GF-D8 (cell line): ENCODE data around the gene KLF3.
A peak's percentile ranks its signal among the peaks of the same experiment; 100 is the strongest.
"Not testable (repeated sequence)": the region's sequence is repeated elsewhere in the genome, so short reads cannot be mapped to it uniquely, and the experiment has no call there.

Experiments
- DNase-seq: peaks from one replicate; lab custom pipeline; 2025; lab: John Stamatoyannopoulos, UW

The KLF3 gene

DNA sequence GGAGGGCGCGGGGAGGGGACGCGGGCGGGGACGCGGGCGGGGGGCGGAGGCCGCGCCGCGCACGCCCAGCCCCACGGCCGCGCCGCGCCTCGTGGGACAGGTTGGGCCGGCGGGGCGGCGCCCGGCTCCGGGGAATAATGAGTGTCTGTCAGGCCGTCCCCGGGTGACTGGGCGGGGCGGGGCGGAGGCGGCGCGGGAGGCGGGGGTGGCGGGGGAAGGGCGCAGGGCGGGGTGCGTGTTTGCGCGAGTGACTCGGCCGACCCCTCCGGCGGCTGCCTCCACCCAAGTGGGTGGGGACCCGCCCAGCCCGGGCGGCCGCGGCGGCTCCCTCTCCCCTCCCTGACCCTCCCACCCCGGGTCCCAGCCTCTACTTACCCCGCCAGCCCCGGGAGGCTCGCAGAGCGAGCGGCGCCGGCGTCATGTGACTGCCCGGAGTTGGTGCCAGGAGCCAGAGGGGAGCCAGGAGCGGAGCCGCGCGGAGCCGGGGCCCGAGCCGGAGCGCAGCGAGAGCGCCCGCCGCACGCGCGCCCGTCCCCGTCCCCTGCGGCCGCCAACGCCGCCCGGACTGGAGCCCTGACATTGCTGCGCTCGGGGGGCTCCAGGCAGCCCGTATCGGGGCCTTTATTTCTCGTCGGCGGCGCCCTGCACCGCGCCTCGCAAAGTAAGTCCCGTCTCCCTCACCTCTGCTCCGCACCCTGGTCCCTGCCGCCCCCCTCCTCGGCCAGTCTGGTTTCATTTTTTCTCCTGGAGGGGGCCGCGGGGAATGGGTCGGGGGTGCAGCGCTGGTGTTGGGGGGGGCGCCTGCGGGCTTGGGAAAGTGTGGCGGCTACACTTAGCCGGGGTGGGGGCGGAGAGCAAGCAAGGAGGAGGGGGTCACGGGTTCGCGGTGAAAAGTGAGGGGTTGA, at the start of gene KLF3:
KLF3 (plus strand) TSS at position 399 of the 905 bp plus-strand sequence. CDS start 16,427 bp downstream, outside the sequence.
- DNase-seq: peak; percentile 69

DNA sequence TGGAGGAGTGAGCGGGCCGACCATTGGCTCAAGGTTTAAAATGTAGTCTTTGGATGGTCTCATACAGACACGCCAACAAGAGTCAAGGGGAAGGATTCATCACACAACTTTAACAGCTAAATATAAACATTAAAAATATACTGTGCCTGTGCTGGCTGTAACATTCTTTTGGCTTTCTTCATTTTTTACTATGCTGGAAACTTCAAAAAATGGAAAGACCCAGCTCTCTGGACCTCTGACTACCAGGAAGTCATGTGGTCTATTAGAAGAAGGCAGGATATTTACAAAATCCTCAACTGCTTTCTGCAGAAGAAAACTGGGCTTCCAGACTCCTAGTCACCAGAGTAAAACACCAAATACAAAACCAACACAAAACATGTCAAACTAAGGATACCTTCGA, 49.8 kb upstream of the KLF3 start:
- no peak for DNase-seq

DNA sequence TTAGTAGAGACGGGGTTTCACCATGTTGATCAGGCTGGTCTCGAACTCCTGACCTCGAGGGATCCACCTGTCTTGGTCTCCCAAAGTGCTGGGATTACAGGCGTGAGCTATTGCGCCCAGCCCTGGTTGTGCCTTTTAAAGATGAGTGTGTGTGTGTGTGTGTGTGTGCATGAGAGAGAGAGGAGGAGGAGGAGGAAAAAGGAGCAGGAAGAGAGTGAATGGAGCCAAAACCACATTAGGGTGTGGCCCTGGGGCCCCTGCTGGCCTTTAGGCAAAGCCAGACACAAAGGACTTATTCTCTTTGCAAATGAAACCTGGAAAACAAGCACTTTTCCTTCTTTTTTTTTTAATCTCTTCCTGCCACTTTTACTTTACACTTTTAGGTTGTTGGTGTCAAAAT, 48.2 kb upstream of the KLF3 start:
- DNase-seq: no peak

DNA sequence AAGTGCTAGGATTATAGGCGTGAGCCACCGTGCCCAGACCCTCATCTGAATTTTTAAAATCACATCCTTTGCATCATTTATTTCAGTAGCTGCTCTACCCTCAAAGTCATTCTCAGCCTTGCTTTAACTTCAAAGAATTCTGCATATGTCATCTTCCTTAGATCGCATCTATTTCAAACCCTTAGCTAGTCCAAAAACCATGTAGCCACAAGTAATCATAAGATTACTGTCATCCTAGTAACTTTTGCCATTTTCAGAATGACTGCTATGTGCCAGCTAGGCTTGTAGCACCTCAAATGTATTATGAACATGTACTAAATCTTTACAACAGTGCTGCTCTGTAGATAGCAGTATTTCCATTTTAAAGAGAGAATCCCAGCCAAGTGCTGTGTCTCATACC, 45.5 kb upstream of the KLF3 start:
- no peak for DNase-seq

DNA sequence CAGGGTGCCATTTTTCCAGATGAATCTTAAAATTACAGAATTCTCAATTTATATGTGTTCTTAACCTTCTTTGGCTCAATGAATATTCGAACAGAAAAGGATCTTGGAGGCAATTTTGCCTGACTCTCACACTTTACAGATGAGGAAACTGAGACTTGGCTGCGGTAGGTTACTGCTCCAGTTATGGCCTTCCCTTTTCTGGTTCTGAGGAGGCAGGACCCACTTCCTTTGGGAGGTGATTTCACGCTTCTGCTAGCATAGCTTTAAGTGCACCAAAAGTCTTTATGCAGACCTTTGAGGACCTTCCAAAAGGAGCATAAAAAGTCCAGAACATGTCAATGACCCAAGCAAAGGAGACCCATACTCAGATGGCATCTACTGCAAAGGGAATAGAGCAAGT, 44.7 kb upstream of the KLF3 start:
- DNase-seq: no peak

DNA sequence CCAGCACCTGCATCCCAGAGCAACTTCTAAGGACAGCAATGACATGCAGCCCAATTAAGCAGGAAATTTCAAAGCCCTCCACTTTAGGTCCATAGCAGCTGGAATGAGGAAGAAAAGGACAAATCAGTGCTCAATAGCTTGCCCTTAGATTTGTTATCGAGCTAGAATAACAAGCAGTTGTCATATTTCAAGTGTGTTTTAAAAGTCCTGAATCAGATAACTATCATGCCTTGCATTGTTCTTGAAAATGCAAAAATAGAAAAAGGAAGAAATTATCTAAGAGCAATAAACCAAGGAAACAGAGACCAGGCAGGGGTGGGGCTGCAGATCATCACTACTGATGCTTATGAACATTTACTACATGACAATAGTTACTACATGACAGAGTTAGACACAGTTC, 43.9 kb upstream of the KLF3 start:
- DNase-seq: no peak

DNA sequence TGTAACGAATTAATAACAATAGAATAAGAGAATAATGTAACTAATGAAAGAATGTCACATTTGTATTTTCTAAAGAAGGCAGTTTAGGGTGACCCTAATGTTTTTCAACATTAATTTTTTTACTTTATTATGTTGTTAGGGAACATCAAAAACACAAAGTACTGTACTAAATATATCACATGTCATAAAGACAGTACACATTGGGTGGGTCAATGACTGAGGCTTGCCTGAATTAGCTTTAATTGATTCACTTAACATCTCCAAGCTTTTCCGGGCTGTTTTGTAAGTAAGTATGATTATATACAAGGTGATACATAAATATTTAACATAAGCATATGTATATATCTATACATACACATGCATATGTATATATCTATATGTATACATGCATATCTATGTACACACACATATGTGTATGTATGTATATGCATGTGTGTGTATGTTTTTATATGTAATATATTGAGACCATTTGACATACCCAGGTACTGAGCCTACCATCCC, 43.4 kb upstream of the KLF3 start:
- DNase-seq: no peak

DNA sequence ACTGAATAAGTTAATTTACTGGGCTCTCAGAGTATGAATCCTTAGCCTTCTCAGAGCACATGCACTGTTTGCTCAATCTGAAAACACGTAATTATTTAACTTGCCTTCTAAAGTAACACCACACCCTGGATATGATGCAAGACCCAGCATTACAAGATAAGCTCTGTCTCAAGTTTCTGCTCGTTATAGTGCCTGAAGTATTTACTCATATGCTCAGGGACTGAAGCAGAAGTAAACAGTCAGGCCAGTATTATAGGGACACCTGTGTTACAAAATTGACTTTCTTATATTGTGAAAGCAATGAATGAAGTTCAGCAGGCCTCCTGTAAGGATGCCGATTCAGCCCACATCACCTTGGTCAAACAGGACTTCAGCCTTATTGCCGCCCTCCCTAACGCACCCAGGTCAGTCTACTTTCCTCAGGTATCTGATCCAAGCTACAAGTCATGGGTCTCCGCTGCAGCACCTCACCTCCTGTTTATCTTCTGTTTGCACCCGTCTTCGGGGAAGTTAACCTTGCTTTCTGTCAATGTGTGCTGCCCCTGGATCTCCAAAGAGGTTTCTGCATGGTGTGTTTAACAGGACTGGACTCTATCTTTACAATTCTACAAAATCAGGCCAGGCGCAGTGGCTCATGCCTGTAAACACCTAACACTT, 42.8 kb upstream of the KLF3 start:
- peak; percentile 27 for DNase-seq

DNA sequence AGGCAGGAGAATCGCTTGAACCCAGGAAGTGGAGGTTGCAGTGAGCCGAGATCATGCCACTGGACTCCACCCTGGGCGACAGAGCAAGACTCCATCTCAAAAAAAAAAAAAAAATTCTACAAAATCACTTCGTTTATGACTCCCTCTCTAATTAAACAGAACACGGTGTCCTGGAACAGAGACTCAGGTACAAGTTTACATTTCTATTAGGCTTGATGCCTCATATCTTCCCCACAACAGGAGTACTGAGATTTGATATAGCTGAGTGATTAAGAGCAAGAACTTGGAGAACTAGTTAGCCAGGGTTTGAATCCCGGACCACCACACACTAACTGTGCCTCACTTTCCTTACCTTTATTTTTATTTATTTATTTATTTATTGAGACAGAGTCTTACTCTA, 42.2 kb upstream of the KLF3 start:
- no peak for DNase-seq

DNA sequence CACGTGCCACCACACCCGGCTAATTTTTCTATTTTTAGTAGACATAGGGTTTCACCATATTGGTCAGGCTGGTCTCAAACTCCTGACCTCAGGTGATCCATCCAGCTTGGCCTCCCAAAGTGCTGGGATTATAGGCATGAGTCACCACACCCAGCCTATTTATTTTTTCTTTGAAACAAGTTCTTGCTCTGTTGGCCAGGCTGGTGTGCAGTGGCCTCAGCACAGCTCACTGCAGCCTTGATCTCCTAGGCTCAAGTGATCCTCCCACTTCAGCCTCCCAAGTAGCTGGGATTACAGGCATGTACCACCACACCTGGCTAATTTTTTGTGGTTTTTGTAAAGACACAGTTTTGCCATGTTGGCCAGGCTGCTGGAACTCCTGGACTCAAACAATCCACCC, 41.7 kb upstream of the KLF3 start:
- not testable (repeated sequence) for DNase-seq

DNA sequence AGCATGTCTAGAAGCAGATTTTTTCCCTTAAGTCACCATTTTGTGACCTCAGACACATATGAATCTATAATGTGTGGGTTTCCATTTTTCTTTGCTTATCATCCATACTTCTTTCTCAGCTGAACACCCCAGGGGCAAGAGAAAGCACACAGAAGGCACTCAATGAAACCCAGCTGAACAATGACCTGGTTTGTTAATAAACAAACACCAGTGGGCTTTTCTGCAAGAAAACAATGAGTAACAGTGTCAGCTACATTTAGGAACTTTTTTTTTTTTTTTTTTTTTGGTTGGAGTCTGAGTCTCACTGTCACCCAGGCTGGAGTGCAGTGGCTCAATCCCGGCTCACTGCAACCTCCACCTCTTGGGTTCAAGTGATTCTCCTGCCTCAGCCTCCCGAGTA, 40.7 kb upstream of the KLF3 start:
- DNase-seq: no peak

DNA sequence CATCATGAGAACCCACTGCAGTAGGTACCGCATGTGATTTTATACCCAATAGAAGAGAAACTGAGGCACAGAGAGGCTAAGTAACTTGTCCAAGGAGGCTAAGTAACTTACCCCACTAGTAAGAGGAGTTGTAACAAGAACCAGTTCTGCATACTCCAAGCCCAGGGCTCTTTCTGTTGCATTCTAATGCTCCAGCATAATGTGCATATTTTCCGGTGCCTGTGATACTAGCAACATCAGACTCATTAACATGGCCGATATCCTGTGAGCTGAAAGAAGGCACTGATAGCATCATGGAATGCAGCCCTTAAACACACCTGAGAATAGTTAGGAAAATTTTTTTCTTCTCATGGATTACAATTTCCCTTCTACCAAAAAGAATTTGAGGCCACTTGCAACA, 39.7 kb upstream of the KLF3 start:
- no peak for DNase-seq

DNA sequence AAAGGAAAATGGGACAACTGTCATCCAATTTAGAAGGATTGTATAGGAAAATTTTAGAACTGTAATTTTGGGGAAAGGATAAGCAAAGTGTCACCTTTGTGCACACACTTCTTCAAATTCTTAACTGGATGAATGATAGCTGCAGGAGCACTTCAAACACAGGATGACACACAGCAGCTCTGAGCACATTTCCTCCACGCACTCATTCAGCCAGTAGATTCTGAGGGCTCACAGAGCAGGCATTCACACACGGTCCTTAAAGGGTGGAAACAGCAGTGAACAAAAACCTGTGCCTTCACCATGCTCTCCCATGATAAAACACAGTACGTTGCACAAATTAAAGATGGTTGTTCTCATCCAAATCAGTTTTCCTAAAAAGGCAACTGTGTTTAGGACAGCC, 38.5 kb upstream of the KLF3 start:
- DNase-seq: no peak

DNA sequence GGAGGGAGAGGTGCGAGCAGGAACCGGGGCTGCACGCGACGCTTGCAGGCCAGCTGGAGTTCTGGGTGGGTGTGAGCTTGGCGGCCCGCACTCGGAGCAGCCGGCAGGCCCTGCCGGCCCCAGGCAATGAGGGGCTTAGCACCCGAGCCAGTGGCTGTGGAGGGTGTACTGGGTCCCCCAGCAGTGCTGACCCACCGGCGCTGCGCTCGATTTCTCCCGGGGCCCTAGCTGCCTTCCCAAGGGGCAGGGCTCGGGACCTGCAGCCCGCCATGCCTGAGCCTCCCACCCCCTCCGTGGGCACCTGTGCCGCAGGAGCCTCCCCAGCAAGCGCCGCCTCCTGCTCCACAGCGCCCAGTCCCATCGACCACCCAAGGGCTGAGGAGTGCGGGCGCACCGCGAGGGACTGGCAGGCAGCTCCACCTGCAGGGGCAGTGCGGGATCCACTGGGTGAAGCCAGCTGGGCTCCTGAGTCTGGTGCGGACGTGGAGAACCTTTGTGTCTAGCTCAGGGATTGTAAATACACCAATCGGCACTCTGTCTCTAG, 37.0 kb upstream of the KLF3 start:
- not testable (repeated sequence) for DNase-seq

DNA sequence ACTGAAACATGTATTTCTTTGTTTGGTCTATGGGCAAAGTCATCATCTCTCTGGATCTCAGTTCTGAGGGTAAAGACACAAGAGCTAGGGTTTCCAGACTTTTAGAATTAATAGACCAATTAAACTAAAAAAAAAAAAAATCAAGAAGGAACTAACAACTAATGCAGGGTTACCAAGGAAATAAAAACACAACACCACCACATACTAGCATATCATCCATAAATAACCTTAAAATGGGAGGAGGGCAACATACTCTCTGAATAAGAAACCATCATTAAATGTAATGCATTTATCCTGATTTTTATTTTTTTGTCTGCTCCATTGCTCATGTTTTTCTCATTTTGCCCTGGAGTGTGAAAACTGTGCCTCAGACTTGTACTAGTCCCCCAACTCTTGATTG, 33.5 kb upstream of the KLF3 start:
- DNase-seq: no peak

DNA sequence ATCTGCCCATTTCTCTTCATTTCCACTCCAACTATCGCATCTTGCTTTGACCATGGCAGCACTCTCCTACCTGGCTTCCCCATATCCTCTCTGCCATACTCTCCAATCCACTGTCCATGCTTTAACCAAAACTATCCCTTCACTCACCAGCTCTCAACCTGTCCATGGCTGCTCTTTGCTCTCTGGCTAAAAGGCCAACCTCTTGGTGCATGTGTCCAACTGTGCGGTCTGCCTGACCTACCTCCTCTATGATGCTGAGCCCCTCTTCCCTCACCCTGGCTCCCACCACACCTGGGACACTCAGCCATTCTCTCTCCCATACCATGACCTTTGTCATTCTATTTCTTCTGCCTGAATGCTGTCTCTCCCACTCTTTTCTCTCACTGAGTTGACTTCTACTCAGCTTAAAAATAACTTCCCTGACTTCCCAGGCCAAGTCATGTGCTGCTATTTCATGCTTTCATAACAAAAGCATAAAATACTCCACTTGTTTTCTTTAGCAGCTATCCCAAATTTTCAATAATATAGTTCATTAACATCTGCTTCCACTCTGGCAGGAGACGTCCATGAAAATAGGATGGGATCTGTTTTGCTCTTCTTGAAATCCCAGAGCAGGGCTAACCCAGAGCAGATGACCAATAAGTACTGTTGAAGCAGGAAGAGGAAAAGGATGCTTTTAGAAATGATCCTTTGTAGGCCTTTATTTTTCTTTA, 29.8 kb upstream of the KLF3 start:
- no peak for DNase-seq

DNA sequence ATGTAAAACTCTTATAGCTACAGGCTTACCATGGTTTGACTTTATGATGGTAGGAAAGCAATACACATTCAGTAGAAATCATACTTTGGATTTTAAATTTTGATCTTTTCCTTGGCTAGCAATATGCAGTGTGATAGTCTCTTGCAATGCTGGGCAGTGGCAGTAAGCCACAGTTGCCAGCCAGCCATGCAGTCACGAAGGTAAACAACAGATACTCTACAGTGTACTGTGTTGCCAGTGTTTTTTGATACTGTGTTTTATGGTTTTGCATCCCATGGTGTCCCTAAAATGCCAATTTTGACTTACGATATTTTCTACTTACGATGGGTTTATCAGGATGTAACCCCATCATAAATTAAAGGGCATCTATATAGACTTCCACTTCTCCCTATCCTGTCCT, 24.8 kb upstream of the KLF3 start:
- DNase-seq: no peak

DNA sequence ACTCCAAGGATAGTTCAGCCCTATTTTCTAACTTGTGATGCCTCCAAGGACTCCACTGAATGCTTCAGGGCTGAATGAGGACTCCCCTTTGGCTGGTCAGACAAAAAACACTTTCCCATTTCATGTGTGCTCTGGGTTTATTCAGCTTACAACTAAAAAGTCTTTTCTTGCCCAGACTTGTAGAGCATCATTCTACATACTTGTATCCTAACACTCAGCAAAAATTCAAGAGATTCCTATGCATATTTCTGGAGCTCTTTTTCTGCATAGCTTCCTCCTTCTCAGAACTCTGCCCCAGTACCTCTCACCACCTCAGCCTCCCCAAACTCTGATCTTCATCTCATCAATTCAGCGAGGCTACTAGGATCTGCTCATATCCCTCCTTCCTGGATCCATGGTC, 22.2 kb upstream of the KLF3 start:
- no peak for DNase-seq

DNA sequence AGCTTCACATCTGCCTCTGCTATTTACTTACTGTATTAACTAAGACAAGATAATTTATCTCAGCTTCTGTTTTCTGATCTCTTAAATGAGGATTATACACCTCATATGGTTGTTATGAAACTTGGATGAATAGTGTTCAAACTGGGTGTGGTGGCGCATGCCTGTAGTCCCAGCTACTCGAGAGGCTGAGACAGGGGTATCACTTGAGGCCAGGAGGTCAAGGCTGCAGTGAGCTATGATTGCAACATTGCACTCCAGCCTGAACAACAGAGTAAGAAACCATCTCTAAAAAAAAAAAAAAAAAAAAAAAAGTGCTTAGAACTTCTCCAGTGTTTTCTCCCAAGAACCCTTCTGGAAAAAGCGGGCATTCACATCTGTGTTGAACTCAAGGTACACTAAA, 19.8 kb upstream of the KLF3 start:
- DNase-seq: no peak

DNA sequence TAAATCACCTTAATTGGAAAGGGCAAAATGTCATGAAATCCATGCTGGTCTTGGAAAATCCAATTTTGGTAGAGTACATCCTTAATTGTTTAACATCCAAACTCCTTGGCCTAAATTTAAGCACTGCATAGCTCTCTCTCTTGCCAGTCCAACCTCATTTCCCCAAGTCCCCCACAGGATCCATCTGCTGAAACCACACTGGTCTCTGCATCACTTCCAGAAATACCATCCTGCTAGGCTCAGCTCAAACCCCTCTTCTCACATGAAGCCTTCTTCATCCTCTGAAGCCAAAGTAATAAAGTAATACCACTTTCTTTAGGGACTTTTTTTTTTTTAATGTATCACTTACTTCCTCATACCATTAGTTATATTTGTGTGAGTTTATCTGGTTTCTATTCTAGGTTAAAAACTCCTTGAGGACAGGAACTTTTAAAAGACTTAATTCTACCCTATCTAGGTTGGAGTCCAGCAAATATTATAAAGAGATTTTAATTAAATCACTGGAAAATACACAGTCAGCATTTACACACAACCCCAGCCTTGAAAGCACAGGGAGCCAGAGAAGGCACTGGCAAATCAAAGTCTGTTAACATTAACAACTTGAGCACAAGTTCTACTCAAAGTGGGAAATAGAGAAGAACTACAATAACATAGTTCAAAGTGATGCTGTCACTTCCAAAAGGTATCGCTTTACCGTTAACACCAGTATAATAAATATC, 16.7 kb upstream of the KLF3 start:
- no peak for DNase-seq

DNA sequence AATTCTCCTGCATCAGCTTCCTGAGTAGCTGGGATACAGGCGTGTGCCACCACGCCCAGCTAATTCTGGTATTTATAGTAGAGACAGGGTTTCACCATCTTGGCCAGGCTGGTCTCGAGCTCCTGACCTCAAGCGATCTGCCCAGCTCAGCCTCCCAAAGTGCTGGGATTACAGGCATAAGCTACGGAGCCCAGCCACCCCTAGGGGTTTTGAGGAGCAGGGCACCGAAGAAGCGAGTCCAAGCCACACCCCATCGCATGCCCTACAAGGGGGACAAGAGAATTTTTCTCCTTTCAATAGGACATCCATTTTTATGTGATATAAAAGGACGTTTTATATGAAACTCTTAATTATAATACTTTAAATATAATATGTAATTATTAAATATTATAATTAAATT, 13.9 kb upstream of the KLF3 start:
- no peak for DNase-seq

DNA sequence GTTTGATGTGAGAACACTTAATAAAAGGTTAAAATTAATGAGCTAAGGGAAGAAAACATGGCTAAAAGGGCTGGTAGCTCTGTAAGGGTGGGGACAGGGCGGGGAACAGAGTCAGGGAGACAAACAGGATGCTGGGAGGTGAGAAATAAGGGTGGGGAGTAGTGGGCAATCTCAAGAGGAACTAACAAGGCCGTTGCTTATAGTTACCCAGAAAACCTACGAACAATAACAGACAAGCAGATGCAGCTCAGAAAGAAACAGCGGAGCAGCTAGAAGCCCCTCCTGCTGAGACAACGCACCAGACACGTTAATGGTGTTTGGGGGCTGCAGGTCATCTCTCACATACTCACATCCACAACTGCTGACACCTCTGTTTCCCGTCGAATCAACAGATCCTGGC, 9.7 kb upstream of the KLF3 start:
- no peak for DNase-seq
